ENCODE measurements around the gene CEBPB.

CEBPB gene

GRCh38 chr20:50190251-50191064 lies at the start of gene CEBPB:
TSS of gene CEBPB (plus strand) at chr20:50190830. CDS start at chr20:50191034, 204 bp downstream.
- H3K36me3 Mint-ChIP-seq, result peaks cover 6% of the 10 kb centered on the region

GRCh38 chr20:50141018-50141675 lies 49.5 kb upstream of the CEBPB start:
- peaks cover 43% of the 10 kb centered on the region for H3K4me1 Mint-ChIP-seq
- H3K27me3 Mint-ChIP-seq, result no peaks in the 10 kb centered on the region
- H3K9me3 Mint-ChIP-seq, result no peaks in the 10 kb centered on the region
- no peak overlapping the region for H3K4me3 Mint-ChIP-seq
- H3K36me3 Mint-ChIP-seq, result peaks cover 11% of the 10 kb centered on the region
- no peak overlapping the region for H3K27ac Mint-ChIP-seq

More at GRCh38 chr20:50190251-50191064, at the start of gene CEBPB:
- Mint-ChIP-seq H3K9me3 (no peaks in the 10 kb centered on the region), H3K4me3 (peak within 1 kb of the TSS; percentile 82), H3K27ac (peak within 1 kb of the TSS; percentile 76), H3K4me1 (peaks cover 23% of the 10 kb centered on the region), H3K27me3 (peaks cover 4% of the 10 kb centered on the region)

GRCh38 chr20:50141811-50142561 lies 48.6 kb upstream of the CEBPB start:
- H3K27ac Mint-ChIP-seq, result peak overlapping the region; percentile 51
- peaks cover 46% of the 10 kb centered on the region for H3K4me1 Mint-ChIP-seq

GRCh38 chr20:50142812-50143211 lies 47.8 kb upstream of the CEBPB start:
- no peaks in the 10 kb centered on the region for H3K27me3 Mint-ChIP-seq
- H3K27ac Mint-ChIP-seq, result no peak overlapping the region
- peaks cover 11% of the 10 kb centered on the region for H3K36me3 Mint-ChIP-seq
- H3K9me3 Mint-ChIP-seq, result no peaks in the 10 kb centered on the region
- H3K4me3 Mint-ChIP-seq, result no peak overlapping the region
- peaks cover 48% of the 10 kb centered on the region for H3K4me1 Mint-ChIP-seq

More at GRCh38 chr20:50141811-50142561, 48.6 kb upstream of the CEBPB start:
- H3K4me3 Mint-ChIP-seq, result no peak overlapping the region
- peaks cover 11% of the 10 kb centered on the region for H3K36me3 Mint-ChIP-seq
- no peaks in the 10 kb centered on the region for H3K9me3 Mint-ChIP-seq
- H3K27me3 Mint-ChIP-seq, result no peaks in the 10 kb centered on the region

GRCh38 chr20:50144362-50144761 lies 46.3 kb upstream of the CEBPB start:
- H3K4me3 Mint-ChIP-seq, result no peak overlapping the region

GRCh38 chr20:50145566-50145965 lies 45.1 kb upstream of the CEBPB start:
- Mint-ChIP-seq H3K27me3 (no peaks in the 10 kb centered on the region), H3K4me1 (peaks cover 60% of the 10 kb centered on the region), H3K36me3 (peaks cover 11% of the 10 kb centered on the region), H3K9me3 (no peaks in the 10 kb centered on the region), H3K4me3 (no peak overlapping the region), H3K27ac (no peak overlapping the region)

More at GRCh38 chr20:50144362-50144761, 46.3 kb upstream of the CEBPB start:
- peaks cover 13% of the 10 kb centered on the region for H3K36me3 Mint-ChIP-seq
- no peaks in the 10 kb centered on the region for H3K9me3 Mint-ChIP-seq
- no peak overlapping the region for H3K27ac Mint-ChIP-seq
- H3K4me1 Mint-ChIP-seq, result peaks cover 57% of the 10 kb centered on the region
- no peaks in the 10 kb centered on the region for H3K27me3 Mint-ChIP-seq

GRCh38 chr20:50146214-50146613 lies 44.4 kb upstream of the CEBPB start:
- H3K27me3 Mint-ChIP-seq, result no peaks in the 10 kb centered on the region
- peaks cover 65% of the 10 kb centered on the region for H3K4me1 Mint-ChIP-seq
- peak overlapping the region; percentile 76 for H3K4me3 Mint-ChIP-seq
- peaks cover 11% of the 10 kb centered on the region for H3K36me3 Mint-ChIP-seq
- H3K27ac Mint-ChIP-seq, result peak overlapping the region; percentile 91
- H3K9me3 Mint-ChIP-seq, result no peaks in the 10 kb centered on the region

- Mint-ChIP-seq H3K27ac (peak overlapping the region; percentile 91), H3K4me3 (peak overlapping the region; percentile 76), H3K9me3 (no peaks in the 10 kb centered on the region), H3K4me1 (peaks cover 70% of the 10 kb centered on the region), H3K27me3 (no peaks in the 10 kb centered on the region), H3K36me3 (peaks cover 10% of the 10 kb centered on the region)
Observed at GRCh38 chr20:50146732-50147662, 43.6 kb upstream of the CEBPB start.

GRCh38 chr20:50149481-50150254 lies 41.0 kb upstream of the CEBPB start:
- H3K4me3 Mint-ChIP-seq, result no peak overlapping the region
- H3K27me3 Mint-ChIP-seq, result no peaks in the 10 kb centered on the region
- peaks cover 3% of the 10 kb centered on the region for H3K36me3 Mint-ChIP-seq
- H3K27ac Mint-ChIP-seq, result no peak overlapping the region
- no peaks in the 10 kb centered on the region for H3K9me3 Mint-ChIP-seq
- peaks cover 76% of the 10 kb centered on the region for H3K4me1 Mint-ChIP-seq

- Mint-ChIP-seq H3K27ac (peak overlapping the region; percentile 78), H3K27me3 (no peaks in the 10 kb centered on the region), H3K4me3 (peak overlapping the region; percentile 85), H3K4me1 (peaks cover 71% of the 10 kb centered on the region), H3K9me3 (no peaks in the 10 kb centered on the region), H3K36me3 (peaks cover 3% of the 10 kb centered on the region)
Observed at GRCh38 chr20:50151034-50151743, 39.4 kb upstream of the CEBPB start.

- Mint-ChIP-seq H3K4me1 (peaks cover 57% of the 10 kb centered on the region), H3K27me3 (no peaks in the 10 kb centered on the region), H3K9me3 (no peaks in the 10 kb centered on the region), H3K27ac (peak overlapping the region; percentile 73), H3K36me3 (peaks cover 3% of the 10 kb centered on the region), H3K4me3 (peak overlapping the region; percentile 85)
Observed at GRCh38 chr20:50152394-50153152, 38.1 kb upstream of the CEBPB start.

- Mint-ChIP-seq H3K4me3 (peak overlapping the region; percentile 85), H3K27ac (peak overlapping the region; percentile 73), H3K9me3 (no peaks in the 10 kb centered on the region), H3K4me1 (peaks cover 53% of the 10 kb centered on the region), H3K27me3 (no peaks in the 10 kb centered on the region), H3K36me3 (peaks cover 3% of the 10 kb centered on the region)
Observed at GRCh38 chr20:50153153-50153499, 37.5 kb upstream of the CEBPB start.

All from activated naive CD4-positive, alpha-beta T cell treated with anti-CD3 and anti-CD28 coated beads, Interleukin-2, amount 50 U/mL, for 24 hours (primary cell).